Ectodermal cell (in vitro differentiated cells): ENCODE measurements around the gene CSGALNACT2.
"Not testable (repeated sequence)": the region's sequence is repeated elsewhere in the genome, so short reads cannot be mapped to it uniquely, and the experiment has no call there.

Source experiments
- H3K27ac ChIP-seq: 2 replicates; pipeline ENCODE4 v1.7.0; 2013; ENCODE audit warnings: mild to moderate bottlenecking, low read depth, low read length; ENCODE audit not compliant: insufficient read depth, poor library complexity, severe bottlenecking
- H3K27me3 ChIP-seq: 2 replicates; pipeline ENCODE4 v1.7.0; 2013; ENCODE audit warnings: mild to moderate bottlenecking, low read length; ENCODE audit not compliant: insufficient read depth, control insufficient read depth, poor library complexity, severe bottlenecking
- H3K36me3 ChIP-seq: one replicate; pipeline ENCODE4 v1.7.0; 2013; ENCODE audit warnings: low read length; ENCODE audit not compliant: control insufficient read depth, insufficient read depth
- H3K4me1 ChIP-seq: one replicate; pipeline ENCODE4 v1.7.0; 2013; ENCODE audit warnings: low read length; ENCODE audit not compliant: control insufficient read depth, insufficient read depth
- H3K4me3 ChIP-seq: 2 replicates; pipeline ENCODE4 v1.7.0; 2013; ENCODE audit warnings: low read depth, low read length, control low read depth; ENCODE audit not compliant: insufficient read depth
- H3K9me3 ChIP-seq: 2 replicates; pipeline ENCODE4 v1.7.0; 2013; ENCODE audit warnings: mild to moderate bottlenecking, low read length, moderate library complexity; ENCODE audit not compliant: control insufficient read depth
- WGBS, 2 experiments: methylation state at CpG; one replicate each; pipeline ENCODE4 v1.1.7; 2013; ENCODE audit warnings: missing lambda C conversion rate in 2 of 2; 5-methylcytosine and 5-hydroxymethylcytosine counted together

The CSGALNACT2 gene

GRCh38 chr10:43145311-43145710, 7.1 kb downstream of the CSGALNACT2 start:
- Histone ChIP-seq H3K27ac (no peak overlapping the region), H3K4me1 (no peaks in the 10 kb centered on the region), H3K4me3 (no peak overlapping the region), H3K9me3 (no peaks in the 10 kb centered on the region), H3K27me3 (no peaks in the 10 kb centered on the region), H3K36me3 (no peaks in the 10 kb centered on the region)
- WGBS, 2 experiments: 86 to 87% methylated on average over 6 of the region's 6 CpGs

- not testable (repeated sequence) for H3K4me3 ChIP-seq, H3K4me1 ChIP-seq, H3K36me3 ChIP-seq, H3K9me3 ChIP-seq, H3K27me3 ChIP-seq, H3K27ac ChIP-seq
- WGBS, 2 experiments: 92 to 94% methylated on average over 1 of the region's 1 CpG
Observed at GRCh38 chr10:43145936-43146335, 7.7 kb downstream of the CSGALNACT2 start.

- 79 to 82% methylated on average over 2 of the region's 2 CpGs for WGBS, 2 experiments
- Histone ChIP-seq H3K4me1 (no peaks in the 10 kb centered on the region), H3K27ac (no peak overlapping the region), H3K27me3 (no peaks in the 10 kb centered on the region), H3K9me3 (no peaks in the 10 kb centered on the region), H3K36me3 (no peaks in the 10 kb centered on the region), H3K4me3 (no peak overlapping the region)
Observed at GRCh38 chr10:43151371-43151770, 13.1 kb downstream of the CSGALNACT2 start.

- Histone ChIP-seq H3K9me3 (no peaks in the 10 kb centered on the region), H3K27me3 (no peaks in the 10 kb centered on the region), H3K36me3 (no peaks in the 10 kb centered on the region), H3K4me3 (no peak overlapping the region), H3K4me1 (no peaks in the 10 kb centered on the region), H3K27ac (no peak overlapping the region)
- WGBS, 2 experiments: no CpG with 5 or more reads among the region's 2 CpGs
Observed at GRCh38 chr10:43153901-43154300, 15.7 kb downstream of the CSGALNACT2 start.

- no peaks in the 10 kb centered on the region for H3K27me3 ChIP-seq
- H3K9me3 ChIP-seq: no peaks in the 10 kb centered on the region
- H3K27ac ChIP-seq: no peak overlapping the region
- WGBS, 2 experiments: 91 to 92% methylated on average over 2 of the region's 2 CpGs
- no peaks in the 10 kb centered on the region for H3K36me3 ChIP-seq
- no peaks in the 10 kb centered on the region for H3K4me1 ChIP-seq
- no peak overlapping the region for H3K4me3 ChIP-seq
Observed at GRCh38 chr10:43155221-43155620, 17.0 kb downstream of the CSGALNACT2 start.

GRCh38 chr10:43155741-43156140, 17.5 kb downstream of the CSGALNACT2 start:
- Histone ChIP-seq H3K27me3 (no peaks in the 10 kb centered on the region), H3K36me3 (no peaks in the 10 kb centered on the region), H3K27ac (no peak overlapping the region), H3K9me3 (no peaks in the 10 kb centered on the region), H3K4me1 (no peaks in the 10 kb centered on the region), H3K4me3 (no peak overlapping the region)
- 93 to 95% methylated on average over 1 of the region's 1 CpG for WGBS, 2 experiments

GRCh38 chr10:43156590-43157341, 18.5 kb downstream of the CSGALNACT2 start:
- H3K27ac ChIP-seq: no peak overlapping the region
- no peaks in the 10 kb centered on the region for H3K36me3 ChIP-seq
- no peaks in the 10 kb centered on the region for H3K27me3 ChIP-seq
- H3K4me1 ChIP-seq: no peaks in the 10 kb centered on the region
- WGBS, 2 experiments: 77 to 83% methylated on average over 9 of the region's 9 CpGs
- H3K4me3 ChIP-seq: no peak overlapping the region
- no peaks in the 10 kb centered on the region for H3K9me3 ChIP-seq

- Histone ChIP-seq H3K4me3 (no peak overlapping the region), H3K27me3 (no peaks in the 10 kb centered on the region), H3K4me1 (no peaks in the 10 kb centered on the region), H3K9me3 (no peaks in the 10 kb centered on the region), H3K27ac (no peak overlapping the region), H3K36me3 (no peaks in the 10 kb centered on the region)
- 96 to 97% methylated on average over 5 to 6 of the region's 6 CpGs for WGBS, 2 experiments
Observed at GRCh38 chr10:43158636-43159035, 20.4 kb downstream of the CSGALNACT2 start.

- Histone ChIP-seq H3K9me3 (no peaks in the 10 kb centered on the region), H3K36me3 (no peaks in the 10 kb centered on the region), H3K27ac (no peak overlapping the region), H3K27me3 (no peaks in the 10 kb centered on the region), H3K4me1 (no peaks in the 10 kb centered on the region), H3K4me3 (no peak overlapping the region)
- 78 to 80% methylated on average over 1 of the region's 1 CpG for WGBS, 2 experiments
Observed at GRCh38 chr10:43160046-43160920, 22.0 kb downstream of the CSGALNACT2 start.

- Histone ChIP-seq H3K4me1 (no peaks in the 10 kb centered on the region), H3K36me3 (no peaks in the 10 kb centered on the region), H3K27me3 (no peaks in the 10 kb centered on the region), H3K27ac (no peak overlapping the region), H3K9me3 (no peaks in the 10 kb centered on the region), H3K4me3 (no peak overlapping the region)
- WGBS, 2 experiments: 93 to 95% methylated on average over 2 of the region's 2 CpGs
Observed at GRCh38 chr10:43160921-43161255, 22.6 kb downstream of the CSGALNACT2 start.
